ENCODE results near the gene ADRA1B.

DNA sequence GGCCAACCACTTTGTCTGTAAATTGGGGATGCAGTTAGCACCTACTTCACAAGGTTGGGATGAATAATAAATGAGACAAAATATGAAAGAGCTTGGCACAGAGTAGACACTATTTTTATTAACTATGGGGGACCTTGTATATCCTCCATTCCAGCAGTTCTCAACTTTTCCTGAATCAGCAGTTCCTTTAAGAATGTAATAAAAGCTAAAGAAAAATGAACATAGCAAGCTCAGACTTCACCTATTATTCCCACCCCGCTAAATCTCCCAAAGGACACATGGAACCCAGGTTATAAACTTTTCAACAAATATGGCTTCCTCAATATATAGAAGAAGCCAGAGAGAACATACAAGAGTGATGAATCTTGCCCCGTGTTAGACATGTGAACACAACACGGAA is 60.6 kb downstream of the ADRA1B start:
- TF ChIP-seq EP300 (IDR thresholded peaks at IDR 0.05) (no peak), POLR2A (IDR thresholded peaks at IDR 0.05) (no peak)
- TF ChIP-seq, protein P1, sequence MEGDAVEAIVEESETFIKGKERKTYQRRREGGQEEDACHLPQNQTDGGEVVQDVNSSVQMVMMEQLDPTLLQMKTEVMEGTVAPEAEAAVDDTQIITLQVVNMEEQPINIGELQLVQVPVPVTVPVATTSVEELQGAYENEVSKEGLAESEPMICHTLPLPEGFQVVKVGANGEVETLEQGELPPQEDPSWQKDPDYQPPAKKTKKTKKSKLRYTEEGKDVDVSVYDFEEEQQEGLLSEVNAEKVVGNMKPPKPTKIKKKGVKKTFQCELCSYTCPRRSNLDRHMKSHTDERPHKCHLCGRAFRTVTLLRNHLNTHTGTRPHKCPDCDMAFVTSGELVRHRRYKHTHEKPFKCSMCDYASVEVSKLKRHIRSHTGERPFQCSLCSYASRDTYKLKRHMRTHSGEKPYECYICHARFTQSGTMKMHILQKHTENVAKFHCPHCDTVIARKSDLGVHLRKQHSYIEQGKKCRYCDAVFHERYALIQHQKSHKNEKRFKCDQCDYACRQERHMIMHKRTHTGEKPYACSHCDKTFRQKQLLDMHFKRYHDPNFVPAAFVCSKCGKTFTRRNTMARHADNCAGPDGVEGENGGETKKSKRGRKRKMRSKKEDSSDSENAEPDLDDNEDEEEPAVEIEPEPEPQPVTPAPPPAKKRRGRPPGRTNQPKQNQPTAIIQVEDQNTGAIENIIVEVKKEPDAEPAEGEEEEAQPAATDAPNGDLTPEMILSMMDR (IDR thresholded peaks at IDR 0.05) = no peak

Data from stomach (tissue), 4 donors.